GM18520 (cell line): ENCODE measurements around the gene SARM1.
A peak's percentile ranks its signal among the peaks of the same experiment; 100 is the strongest.

ENCODE experiments used
- ATAC-seq: cut with Tn5 transposase; IDR thresholded peaks from one replicate; pipeline ENCODE4 v1.9.1; 2021; ENCODE audit not compliant: unreplicated experiment

The SARM1 gene

GRCh38 chr17:28340374-28340773 is 31.1 kb upstream of the SARM1 start:
- ATAC-seq: no peak

GRCh38 chr17:28341516-28341915 is 30.0 kb upstream of the SARM1 start:
- ATAC-seq: no peak

- no peak for ATAC-seq
Measured at GRCh38 chr17:28342313-28342712, 29.2 kb upstream of the SARM1 start.

- ATAC-seq: no peak
Measured at GRCh38 chr17:28343491-28343932, 28.0 kb upstream of the SARM1 start.

DNA sequence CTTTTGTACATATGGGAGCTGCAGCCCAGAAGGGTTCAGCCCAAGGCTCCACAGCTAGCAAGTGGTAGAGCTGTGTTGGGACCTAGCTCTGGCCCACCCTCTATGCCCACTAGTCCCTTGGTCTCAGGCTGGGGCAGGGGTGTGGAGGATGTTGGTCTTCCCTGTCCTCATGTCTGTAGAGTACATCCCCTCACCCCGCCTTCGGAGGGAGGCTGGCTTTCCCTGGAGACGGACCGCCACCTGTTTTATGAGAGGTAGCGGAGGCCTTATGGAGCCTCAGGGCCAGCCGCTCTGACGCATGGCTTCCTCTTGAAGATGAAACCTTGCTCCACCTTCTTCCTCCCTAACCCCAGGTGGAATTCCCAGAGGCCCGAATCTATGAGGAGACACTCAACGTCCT is 27.5 kb upstream of the SARM1 start:
- no peak for ATAC-seq

DNA sequence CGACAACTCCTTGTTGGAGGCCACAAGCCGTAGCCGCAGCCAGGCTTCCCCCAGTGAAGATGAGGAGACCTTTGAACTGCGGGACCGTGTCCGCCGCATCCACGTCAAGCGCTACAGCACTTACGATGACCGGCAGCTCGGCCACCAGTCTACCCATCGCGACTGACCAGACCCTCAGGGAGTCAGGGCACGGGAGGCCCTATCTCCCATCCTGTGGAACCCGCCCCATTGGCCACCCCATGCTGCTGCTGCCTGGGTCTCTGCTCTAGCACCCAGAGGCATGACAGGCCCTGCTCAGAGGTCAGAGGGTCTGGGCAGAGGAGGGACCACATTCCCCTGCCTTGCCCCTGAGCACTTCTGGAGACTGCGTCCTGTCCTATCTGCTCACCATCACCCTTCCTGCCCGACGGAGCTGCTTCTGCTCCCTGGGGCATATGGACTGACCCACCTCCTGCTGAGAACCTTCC is 27.0 kb upstream of the SARM1 start:
- ATAC-seq: no peak

GRCh38 chr17:28345419-28346198 is 25.9 kb upstream of the SARM1 start:
- no peak for ATAC-seq

DNA sequence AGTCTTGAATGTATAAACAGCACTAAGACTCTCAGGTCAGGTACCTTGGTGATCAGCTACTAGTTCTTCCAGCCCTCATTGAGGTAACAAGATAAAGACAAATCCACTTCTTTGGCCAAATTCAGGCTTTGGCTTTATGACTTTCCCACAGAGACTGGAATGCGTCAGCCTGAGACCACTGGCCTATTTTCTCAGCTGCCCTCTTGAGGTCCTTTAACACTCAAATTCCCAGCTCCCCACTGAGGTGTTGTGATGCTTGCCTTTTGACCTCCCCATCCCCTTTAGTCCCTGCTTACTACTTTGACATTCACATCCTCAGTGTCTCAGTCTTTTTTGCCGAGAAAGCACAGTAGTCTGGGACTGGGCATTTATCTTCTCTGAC is 25.3 kb upstream of the SARM1 start:
- ATAC-seq: no peak

DNA sequence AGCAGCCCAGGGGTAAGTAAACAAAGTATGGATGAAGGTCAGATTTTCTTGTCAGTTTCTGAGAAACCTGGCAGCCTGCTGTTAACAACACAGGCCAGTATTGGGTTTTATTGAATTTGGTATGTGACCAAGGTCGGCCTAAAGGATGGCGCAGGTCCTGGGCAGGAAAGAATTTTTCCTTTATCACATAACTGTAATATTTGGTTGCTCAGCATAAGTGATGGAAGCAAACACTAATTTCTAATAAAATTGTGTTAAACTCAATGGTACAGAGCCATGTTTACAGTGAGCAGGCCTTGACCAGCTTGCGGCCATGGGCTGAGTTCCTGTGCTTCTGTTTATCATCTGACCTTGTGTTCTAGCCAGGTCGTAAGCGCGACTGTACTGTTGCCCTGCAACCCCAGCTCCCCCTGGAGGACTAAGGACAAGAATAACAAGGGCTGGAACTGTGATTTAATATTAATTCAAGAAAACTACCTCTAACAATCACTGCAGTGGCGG is 24.7 kb upstream of the SARM1 start:
- no peak for ATAC-seq

GRCh38 chr17:28347261-28347891 is 24.1 kb upstream of the SARM1 start:
- ATAC-seq: no peak

DNA sequence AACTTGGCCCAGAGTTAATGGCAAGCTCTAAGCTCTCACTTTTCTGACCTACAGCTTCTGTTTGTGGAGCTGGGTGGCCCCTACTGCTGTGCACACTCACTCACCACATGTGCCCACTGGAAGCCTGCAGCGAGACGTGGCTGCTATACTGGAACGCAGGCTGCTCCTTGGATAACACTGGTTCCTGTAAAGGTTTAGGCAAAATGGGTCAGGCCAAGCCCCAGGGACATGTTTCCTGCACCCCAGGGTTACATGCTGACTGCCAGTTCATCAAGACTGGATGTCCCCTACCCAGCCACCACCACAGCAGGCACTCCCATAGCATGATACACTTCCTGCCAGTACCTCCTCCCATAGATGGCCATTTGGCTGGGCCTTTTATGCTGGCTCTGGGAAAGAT is 22.5 kb upstream of the SARM1 start:
- ATAC-seq: no peak

DNA sequence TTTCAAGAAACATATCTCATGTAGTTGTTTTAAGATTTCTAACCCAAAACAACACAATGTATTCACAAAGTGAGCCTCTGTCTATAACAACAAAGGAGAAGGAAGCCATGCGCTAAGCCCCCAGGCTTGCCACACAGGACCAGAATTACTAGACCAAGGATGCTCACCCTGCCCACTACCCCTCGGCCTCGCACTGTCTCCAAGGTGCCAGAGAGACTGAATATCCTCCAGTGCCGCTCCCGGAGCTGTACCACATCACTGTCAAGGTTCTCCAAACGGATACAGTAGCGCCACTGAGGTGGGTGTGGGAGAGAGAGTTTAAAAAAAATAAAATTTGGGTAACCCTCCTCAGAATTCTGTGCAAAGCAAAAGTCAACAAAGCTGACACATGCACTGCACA is 21.2 kb upstream of the SARM1 start:
- no peak for ATAC-seq

DNA sequence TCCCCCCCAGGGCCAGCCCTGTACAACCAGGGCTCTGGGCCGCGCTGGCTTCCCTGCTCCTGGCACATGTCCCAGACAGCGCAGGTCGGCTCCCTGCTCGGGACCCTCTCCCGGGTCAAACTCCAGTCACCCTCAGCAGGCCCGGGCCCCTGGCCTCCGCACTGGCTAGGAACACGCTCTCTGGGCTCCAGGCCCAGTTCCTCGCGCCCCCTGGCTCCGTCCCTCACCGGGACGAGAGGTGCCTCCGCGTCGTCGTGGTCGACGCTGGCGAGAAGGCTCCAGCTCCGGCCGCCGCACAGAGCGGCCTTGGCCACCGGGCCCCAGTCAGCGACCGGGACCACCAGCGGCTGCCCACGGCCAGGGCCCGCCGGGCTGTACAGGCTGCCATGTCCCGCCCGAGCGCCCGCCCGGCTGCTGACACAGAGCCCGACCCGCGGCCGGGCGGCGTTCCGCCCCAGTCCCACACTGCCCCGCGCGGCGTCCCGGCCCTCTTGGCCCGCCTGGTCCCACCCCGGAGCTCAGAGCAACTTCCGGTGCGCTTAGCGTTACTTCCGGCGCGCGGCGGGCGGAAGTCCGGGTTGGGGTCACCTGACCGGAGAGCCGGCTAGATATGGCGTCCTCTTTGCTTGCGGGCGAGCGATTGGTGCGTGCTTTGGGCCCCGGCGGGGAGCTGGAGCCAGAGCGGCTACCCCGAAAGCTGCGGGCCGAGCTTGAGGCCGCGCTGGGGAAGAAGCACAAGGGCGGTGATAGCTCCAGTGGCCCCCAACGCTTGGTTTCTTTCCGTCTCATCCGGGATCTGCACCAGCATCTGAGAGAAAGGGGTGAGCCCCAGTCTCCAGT is 14.2 kb upstream of the SARM1 start, which contains the start of gene POLDIP2:
Gene POLDIP2, minus strand, starts transcription at position 467 of the 840 bp plus-strand sequence. Its CDS starts 79 bp downstream, at position 388.
- ATAC-seq: peak; percentile 90

DNA sequence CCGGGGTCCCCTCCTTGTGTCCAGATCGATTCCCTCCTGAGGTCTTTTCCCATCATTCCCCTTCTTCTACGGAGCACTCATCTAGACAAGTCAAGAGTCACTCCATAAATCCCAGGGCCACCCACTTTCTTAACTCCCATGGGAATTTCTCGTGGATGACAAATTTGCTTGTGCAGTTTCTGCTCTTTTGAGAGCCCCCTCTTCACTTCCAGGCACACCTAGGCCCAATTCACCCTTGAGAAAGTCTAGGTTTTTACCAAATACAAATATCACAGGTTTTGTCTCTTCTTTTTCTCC is 13.6 kb upstream of the SARM1 start:
- ATAC-seq: no peak

- no peak for ATAC-seq
Measured at GRCh38 chr17:28363186-28363585, 8.3 kb upstream of the SARM1 start.

DNA sequence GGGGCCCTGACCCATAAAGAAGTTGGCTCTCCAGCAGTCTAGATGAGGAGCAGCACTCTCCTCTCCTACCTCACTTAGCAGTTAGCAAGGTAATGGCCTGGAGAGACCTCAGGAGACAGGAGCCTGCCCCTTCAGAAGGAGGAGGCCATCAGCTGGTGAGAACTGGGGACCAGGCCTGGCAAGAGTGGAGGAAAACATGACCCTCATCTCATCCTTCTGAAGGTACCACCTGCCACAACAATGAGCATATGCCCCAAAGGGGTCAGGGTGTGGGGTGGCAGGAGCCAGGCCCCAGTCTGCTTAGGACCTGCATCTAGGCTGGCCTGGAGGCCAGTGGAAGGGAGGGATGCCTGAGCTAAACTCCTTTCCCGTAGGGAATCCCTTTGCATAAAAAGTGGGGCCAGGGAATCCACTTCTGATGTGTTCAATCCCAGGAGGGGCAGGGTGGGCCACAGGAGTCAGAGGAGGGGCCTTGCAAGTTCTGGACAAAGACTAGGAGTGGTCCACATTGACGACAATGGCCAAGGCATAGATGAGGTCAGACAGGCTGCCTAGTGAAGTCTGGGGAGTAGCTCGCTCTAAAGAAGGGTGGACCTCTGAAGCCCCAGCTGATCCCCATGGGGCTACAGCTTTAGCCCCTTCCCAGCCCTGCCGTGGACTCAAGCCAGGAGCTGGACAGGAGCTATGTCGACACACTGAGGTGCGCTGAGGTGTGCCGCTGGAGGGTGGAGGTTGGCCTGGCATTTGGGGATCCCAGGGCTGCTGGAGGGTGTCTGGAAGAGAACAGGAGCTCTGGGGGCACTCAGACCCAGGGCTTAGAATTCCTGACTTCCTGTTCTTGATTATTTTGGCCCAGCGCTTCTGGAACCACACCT is 7.5 kb upstream of the SARM1 start:
- no peak for ATAC-seq

DNA sequence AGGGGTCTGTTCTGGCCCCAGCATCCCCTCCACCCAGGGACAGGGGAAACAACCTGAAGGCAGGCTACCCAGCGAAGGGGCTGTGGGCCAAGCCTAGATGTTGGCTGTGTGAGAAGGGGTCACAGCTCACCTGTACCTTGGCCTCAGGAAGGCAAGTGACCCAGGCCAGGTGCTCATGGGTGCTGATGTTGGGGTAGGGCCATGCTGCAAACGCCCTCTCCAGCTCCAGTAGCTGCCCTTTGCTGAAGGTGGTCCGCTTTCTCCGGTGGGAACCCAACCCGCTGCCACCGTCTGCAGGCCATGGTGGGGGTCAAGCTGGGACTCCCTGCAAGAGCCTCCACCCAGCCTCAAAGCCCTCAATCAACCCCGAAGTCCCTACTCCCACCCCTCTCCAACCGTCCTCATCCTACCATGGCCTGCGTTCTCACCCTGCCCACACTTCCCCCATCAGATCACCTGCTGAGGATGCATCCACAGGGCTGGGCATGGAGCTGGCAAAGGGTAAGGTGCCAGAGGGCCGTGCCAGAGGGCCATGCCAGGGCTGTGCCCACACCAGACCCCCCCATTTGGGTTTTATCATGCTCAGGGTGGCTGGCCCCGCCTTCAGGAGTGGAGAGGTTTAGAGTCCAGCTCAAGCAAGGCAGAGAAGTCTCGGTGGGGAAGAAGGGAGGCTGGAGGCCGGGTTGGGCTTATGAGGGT is 6.7 kb upstream of the SARM1 start, which contains the start of gene SEBOX:
Gene SEBOX, minus strand, starts transcription at position 535 of the 699 bp plus-strand sequence. Its CDS starts 48 bp downstream, at position 487.
- ATAC-seq: no peak

DNA sequence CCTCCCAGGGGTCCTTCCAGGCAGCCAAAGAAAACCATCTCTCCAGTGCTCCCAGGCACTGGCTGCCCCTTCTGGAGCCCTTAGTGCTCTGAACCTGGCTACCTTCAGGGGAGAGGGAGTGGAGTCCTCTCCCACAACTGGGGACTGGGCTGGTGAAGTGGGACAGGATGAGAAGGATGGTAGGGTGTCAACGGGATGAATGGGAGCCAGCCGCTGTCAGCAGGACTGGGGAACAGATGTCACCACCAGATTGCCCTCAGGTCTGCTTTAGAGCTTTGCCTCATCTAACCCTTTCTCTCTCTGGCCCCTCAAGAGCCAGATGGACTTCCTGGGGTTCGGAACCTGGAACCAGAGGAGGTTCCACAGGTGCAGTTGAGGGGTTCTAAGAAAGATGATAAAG is 6.0 kb upstream of the SARM1 start:
- no peak for ATAC-seq

DNA sequence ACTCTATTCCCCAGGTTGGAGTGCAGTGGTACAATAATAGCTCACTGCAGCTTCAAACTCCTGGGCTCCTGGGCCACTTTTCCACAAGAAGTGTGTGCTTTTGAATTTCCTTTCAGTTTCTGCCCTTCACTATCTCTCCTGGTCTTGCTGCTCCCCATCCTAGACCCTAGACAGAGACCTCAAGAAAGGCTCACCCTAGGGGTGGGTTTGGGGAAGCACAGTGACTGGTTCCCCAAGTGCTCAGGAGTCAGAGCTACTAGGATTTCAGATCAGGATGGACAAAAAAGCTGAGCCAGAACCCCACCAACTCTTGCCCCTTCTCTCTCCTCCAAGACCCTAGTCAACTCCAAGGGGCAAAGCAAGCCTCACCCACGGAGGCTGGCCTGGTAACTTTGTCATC is 4.9 kb upstream of the SARM1 start:
- ATAC-seq: no peak
